ENCODE data around the gene MYMK.

- TF ChIP-seq POLR2A (IDR thresholded peaks at IDR 0.05) (no peak), CTCF (IDR thresholded peaks at IDR 0.05) (no peak)
Observed at GRCh38 chr9:133483611-133484010, 41.1 kb downstream of the MYMK start.
